ENCODE data around the gene OR51B2.

The OR51B2 gene

GRCh38 chr11:5275369-5276110, 48.6 kb downstream of the OR51B2 start:
- DNase-seq (ENCODE audit: low read depth) = no peak

GRCh38 chr11:5274395-5274794, 49.7 kb downstream of the OR51B2 start:
- TF ChIP-seq, protein P1, sequence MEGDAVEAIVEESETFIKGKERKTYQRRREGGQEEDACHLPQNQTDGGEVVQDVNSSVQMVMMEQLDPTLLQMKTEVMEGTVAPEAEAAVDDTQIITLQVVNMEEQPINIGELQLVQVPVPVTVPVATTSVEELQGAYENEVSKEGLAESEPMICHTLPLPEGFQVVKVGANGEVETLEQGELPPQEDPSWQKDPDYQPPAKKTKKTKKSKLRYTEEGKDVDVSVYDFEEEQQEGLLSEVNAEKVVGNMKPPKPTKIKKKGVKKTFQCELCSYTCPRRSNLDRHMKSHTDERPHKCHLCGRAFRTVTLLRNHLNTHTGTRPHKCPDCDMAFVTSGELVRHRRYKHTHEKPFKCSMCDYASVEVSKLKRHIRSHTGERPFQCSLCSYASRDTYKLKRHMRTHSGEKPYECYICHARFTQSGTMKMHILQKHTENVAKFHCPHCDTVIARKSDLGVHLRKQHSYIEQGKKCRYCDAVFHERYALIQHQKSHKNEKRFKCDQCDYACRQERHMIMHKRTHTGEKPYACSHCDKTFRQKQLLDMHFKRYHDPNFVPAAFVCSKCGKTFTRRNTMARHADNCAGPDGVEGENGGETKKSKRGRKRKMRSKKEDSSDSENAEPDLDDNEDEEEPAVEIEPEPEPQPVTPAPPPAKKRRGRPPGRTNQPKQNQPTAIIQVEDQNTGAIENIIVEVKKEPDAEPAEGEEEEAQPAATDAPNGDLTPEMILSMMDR (IDR thresholded peaks at IDR 0.05; ENCODE audit: control insufficient read depth, extremely low read depth, insufficient read depth) = no peak
- no peak overlapping the region for H3K4me3 ChIP-seq (ENCODE audit: low read depth, low read length)
- no peak for DNase-seq (ENCODE audit: low read depth)

More at GRCh38 chr11:5275369-5276110, 48.6 kb downstream of the OR51B2 start:
- H3K4me3 ChIP-seq (ENCODE audit: low read depth, low read length) = no peak overlapping the region
- TF ChIP-seq, protein P1 (IDR thresholded peaks at IDR 0.05; ENCODE audit: control insufficient read depth, extremely low read depth, insufficient read depth) = no peak
